Stimulated activated memory B cell treated with anti-CD40 and anti-IgM and Interleukin-4, amounts not matched to agents 10 μg/mL and 1 μg/mL and 100 μg/mL, for 72 hours (primary cell): Measurements from ENCODE around the gene SLC38A5.
"Not testable (repeated sequence)": the region's sequence is repeated elsewhere in the genome, so short reads cannot be mapped to it uniquely, and the experiment has no call there.

Experiments used
- ATAC-seq: fragments of 150-1000 bp; cut with Tn5 transposase; 2 replicates; pipeline ENCODE4 v1.10.0; 2021
- H3K27ac Mint-ChIP-seq: one replicate; pipeline ENCODE4 v1.8.0; 2022; ENCODE audit warnings: mild to moderate bottlenecking, mixed read lengths
- H3K27me3 Mint-ChIP-seq: one replicate; pipeline ENCODE4 v1.8.0; 2022; ENCODE audit warnings: mixed read lengths
- H3K36me3 Mint-ChIP-seq: one replicate; pipeline ENCODE4 v1.8.0; 2022; ENCODE audit warnings: mixed read lengths
- H3K4me1 Mint-ChIP-seq: one replicate; pipeline ENCODE4 v1.8.0; 2022; ENCODE audit warnings: mixed read lengths
- H3K4me3 Mint-ChIP-seq: one replicate; pipeline ENCODE4 v1.8.0; 2022; ENCODE audit warnings: mild to moderate bottlenecking, moderate library complexity, mixed read lengths
- H3K9me3 Mint-ChIP-seq: one replicate; pipeline ENCODE4 v1.8.0; 2022; ENCODE audit warnings: mixed read lengths

The SLC38A5 gene

GRCh38 chrX:48470110-48470832 lies at the start of gene SLC38A5:
SLC38A5 (minus strand) TSS chrX:48470260; CDS start chrX:48467924, 2,336 bp downstream.
- Mint-ChIP-seq H3K4me1 (peaks cover 44% of the 10 kb centered on the region), H3K27me3 (no peaks in the 10 kb centered on the region), H3K4me3 (peak within 1 kb of the TSS; percentile 94), H3K9me3 (no peaks in the 10 kb centered on the region), H3K27ac (peak within 1 kb of the TSS; percentile 96), H3K36me3 (peaks cover 19% of the 10 kb centered on the region)
- no peak for ATAC-seq

- not testable (repeated sequence) for H3K27me3 Mint-ChIP-seq, ATAC-seq, H3K4me3 Mint-ChIP-seq, H3K9me3 Mint-ChIP-seq, H3K27ac Mint-ChIP-seq
- peaks cover 17% of the 10 kb centered on the region for H3K4me1 Mint-ChIP-seq
- peaks cover 24% of the 10 kb centered on the region for H3K36me3 Mint-ChIP-seq
Measured at GRCh38 chrX:48519481-48519880, 49.4 kb upstream of the SLC38A5 start.

- Mint-ChIP-seq H3K4me3 (no peak overlapping the region), H3K9me3 (no peaks in the 10 kb centered on the region), H3K27me3 (no peaks in the 10 kb centered on the region), H3K36me3 (peaks cover 24% of the 10 kb centered on the region), H3K27ac (no peak overlapping the region), H3K4me1 (peaks cover 13% of the 10 kb centered on the region)
- no peak for ATAC-seq
Measured at GRCh38 chrX:48516987-48517386, 46.9 kb upstream of the SLC38A5 start.

- no peaks in the 10 kb centered on the region for H3K27me3 Mint-ChIP-seq
- peaks cover 28% of the 10 kb centered on the region for H3K36me3 Mint-ChIP-seq
- no peaks in the 10 kb centered on the region for H3K9me3 Mint-ChIP-seq
- H3K27ac Mint-ChIP-seq, result no peak overlapping the region
- no peak overlapping the region for H3K4me3 Mint-ChIP-seq
- peaks cover 13% of the 10 kb centered on the region for H3K4me1 Mint-ChIP-seq
- ATAC-seq, result no peak
Measured at GRCh38 chrX:48516285-48516684, 46.2 kb upstream of the SLC38A5 start.

- H3K36me3 Mint-ChIP-seq, result peaks cover 32% of the 10 kb centered on the region
- H3K27me3 Mint-ChIP-seq, result no peaks in the 10 kb centered on the region
- no peak overlapping the region for H3K27ac Mint-ChIP-seq
- H3K9me3 Mint-ChIP-seq, result no peaks in the 10 kb centered on the region
- no peak overlapping the region for H3K4me3 Mint-ChIP-seq
- no peak for ATAC-seq
- H3K4me1 Mint-ChIP-seq, result peaks cover 13% of the 10 kb centered on the region
Measured at GRCh38 chrX:48515842-48516241, 45.8 kb upstream of the SLC38A5 start.

GRCh38 chrX:48514868-48515460 lies 44.9 kb upstream of the SLC38A5 start:
- no peaks in the 10 kb centered on the region for H3K27me3 Mint-ChIP-seq
- no peak for ATAC-seq
- H3K9me3 Mint-ChIP-seq, result no peaks in the 10 kb centered on the region
- peaks cover 13% of the 10 kb centered on the region for H3K4me1 Mint-ChIP-seq
- no peak overlapping the region for H3K27ac Mint-ChIP-seq
- H3K4me3 Mint-ChIP-seq, result no peak overlapping the region
- H3K36me3 Mint-ChIP-seq, result peaks cover 32% of the 10 kb centered on the region

GRCh38 chrX:48514126-48514806 lies 44.2 kb upstream of the SLC38A5 start:
- Mint-ChIP-seq H3K27me3 (no peaks in the 10 kb centered on the region), H3K9me3 (no peaks in the 10 kb centered on the region), H3K27ac (no peak overlapping the region), H3K4me1 (peaks cover 20% of the 10 kb centered on the region), H3K36me3 (peaks cover 32% of the 10 kb centered on the region), H3K4me3 (no peak overlapping the region)
- no peak for ATAC-seq

GRCh38 chrX:48513670-48514069 lies 43.6 kb upstream of the SLC38A5 start:
- ATAC-seq, result no peak
- Mint-ChIP-seq H3K36me3 (peaks cover 32% of the 10 kb centered on the region), H3K27me3 (no peaks in the 10 kb centered on the region), H3K9me3 (no peaks in the 10 kb centered on the region), H3K27ac (no peak overlapping the region), H3K4me1 (peaks cover 23% of the 10 kb centered on the region), H3K4me3 (no peak overlapping the region)

- Mint-ChIP-seq H3K4me3 (no peak overlapping the region), H3K4me1 (peaks cover 23% of the 10 kb centered on the region), H3K27me3 (no peaks in the 10 kb centered on the region), H3K27ac (no peak overlapping the region), H3K9me3 (no peaks in the 10 kb centered on the region), H3K36me3 (peaks cover 32% of the 10 kb centered on the region)
- ATAC-seq, result no peak
Measured at GRCh38 chrX:48512371-48512935, 42.4 kb upstream of the SLC38A5 start.

GRCh38 chrX:48511560-48511959 lies 41.5 kb upstream of the SLC38A5 start:
- Mint-ChIP-seq H3K27ac (peak overlapping the region; percentile 54), H3K27me3 (no peaks in the 10 kb centered on the region), H3K36me3 (peaks cover 32% of the 10 kb centered on the region), H3K4me1 (peaks cover 23% of the 10 kb centered on the region), H3K4me3 (no peak overlapping the region), H3K9me3 (no peaks in the 10 kb centered on the region)
- no peak for ATAC-seq

GRCh38 chrX:48509619-48510018 lies 39.6 kb upstream of the SLC38A5 start:
- no peaks in the 10 kb centered on the region for H3K27me3 Mint-ChIP-seq

GRCh38 chrX:48509245-48509590 lies 39.2 kb upstream of the SLC38A5 start:
- H3K4me3 Mint-ChIP-seq, result peak overlapping the region; percentile 97
- H3K36me3 Mint-ChIP-seq, result peaks cover 13% of the 10 kb centered on the region
- peak overlapping the region; percentile 97 for H3K27ac Mint-ChIP-seq
- peak; percentile 57 for ATAC-seq
- H3K9me3 Mint-ChIP-seq, result no peaks in the 10 kb centered on the region
- peaks cover 23% of the 10 kb centered on the region for H3K4me1 Mint-ChIP-seq
- H3K27me3 Mint-ChIP-seq, result no peaks in the 10 kb centered on the region

More at GRCh38 chrX:48509619-48510018, 39.6 kb upstream of the SLC38A5 start:
- Mint-ChIP-seq H3K4me1 (peaks cover 23% of the 10 kb centered on the region), H3K36me3 (peaks cover 14% of the 10 kb centered on the region), H3K27ac (peak overlapping the region; percentile 97), H3K4me3 (peak overlapping the region; percentile 97), H3K9me3 (no peaks in the 10 kb centered on the region)
- no peak for ATAC-seq

- Mint-ChIP-seq H3K27me3 (no peaks in the 10 kb centered on the region), H3K4me3 (peak within 1 kb of the TSS; percentile 97), H3K27ac (peak within 1 kb of the TSS; percentile 97), H3K9me3 (no peaks in the 10 kb centered on the region), H3K4me1 (peaks cover 23% of the 10 kb centered on the region), H3K36me3 (peaks cover 13% of the 10 kb centered on the region)
- peak; percentile 94 for ATAC-seq
Measured at GRCh38 chrX:48508400-48509244, 38.6 kb upstream of the SLC38A5 start, which contains the start of gene PORCN. PORCN (plus strand) TSS chrX:48508992; CDS start chrX:48509821, 829 bp downstream.

GRCh38 chrX:48507246-48507645 lies 37.2 kb upstream of the SLC38A5 start:
- Mint-ChIP-seq H3K4me3 (no peak overlapping the region), H3K9me3 (no peaks in the 10 kb centered on the region), H3K27me3 (no peaks in the 10 kb centered on the region), H3K27ac (no peak overlapping the region), H3K36me3 (peaks cover 11% of the 10 kb centered on the region), H3K4me1 (peaks cover 23% of the 10 kb centered on the region)
- ATAC-seq, result no peak

- Mint-ChIP-seq H3K4me3 (no peak overlapping the region), H3K36me3 (no peaks in the 10 kb centered on the region), H3K27me3 (no peaks in the 10 kb centered on the region), H3K4me1 (peaks cover 13% of the 10 kb centered on the region), H3K9me3 (no peaks in the 10 kb centered on the region), H3K27ac (no peak overlapping the region)
- no peak for ATAC-seq
Measured at GRCh38 chrX:48505481-48505880, 35.4 kb upstream of the SLC38A5 start.
